GM12878 (cell line): Measurements from ENCODE around the gene ZNF814. TPM values are rescaled to one million over a fixed set of nuclear protein-coding genes. Genes with fewer than 3 reads are reported as not detected.

Source experiments
- ATAC-seq: fragments of 200-7000 bp; cut with Tn5 transposase; 3 replicates; pipeline ENCODE4 v1.9.1; 2020; ENCODE audit warnings: mild to moderate bottlenecking, moderate library complexity
- BruUV-seq: library from RNA; stranded (reverse); fragments of 400-500 nt; replicated peaks from 2 replicates; lab custom pipeline; 2021; lab: Mats Ljungman, UMichigan
- CTCF ChIA-PET: fragments of 300-600 bp; sonication (Branson Sonifier 250); formaldehyde crosslinking; extraction: SDS; loops from one replicate; lab custom pipeline; 2021; ENCODE audit warnings: inconsistent platforms; lab: Yijun Ruan, JAX
- POLR2A ChIA-PET: fragments of 350-600 bp; formaldehyde crosslinking; extraction: SDS; loops from one replicate; lab custom pipeline; 2021; ENCODE audit warnings: inconsistent platforms; lab: Charles Lee
- RAD21 ChIA-PET: fragments of 300-600 bp; sonication (Branson Sonifier 250); formaldehyde crosslinking; loops from one replicate; lab custom pipeline; 2023; ENCODE audit warnings: antibody characterized with exemption; ENCODE audit not compliant: unreplicated experiment; lab: Charles Lee
- SMC1A ChIA-PET: fragments of 300-600 bp; sonication (Branson Sonifier 250); formaldehyde crosslinking; loops from one replicate; lab custom pipeline; 2023; ENCODE audit not compliant: unreplicated experiment, uncharacterized antibody; lab: Charles Lee
- DNase-seq: peaks from one replicate; pipeline ENCODE4 v3.0.0-alpha.2; 2011; ENCODE audit warnings: low read depth, low spot score
- FAIRE-seq: peaks from 3 replicates; lab custom pipeline; 2011; peaks lifted over from hg19 to GRCh38; lab: Jason Lieb, UNC
- H2AFZ ChIP-seq: 2 replicates; pipeline ENCODE4 v1.6.0; 2011; ENCODE audit warnings: low read depth, low read length, control low read depth; ENCODE audit not compliant: control insufficient read depth
- H3K27ac ChIP-seq: 2 replicates; pipeline ENCODE4 v1.5.1; 2011; ENCODE audit warnings: control low read depth; ENCODE audit not compliant: control insufficient read depth, insufficient read depth
- H3K27me3 ChIP-seq, 2 experiments: replicated peaks in 1 of 2; 2 replicates each; pipeline versions ENCODE4 v1.6.0 to v1.6.1; 2011; ENCODE audit warnings: low read length in 1 of 2; ENCODE audit not compliant: control insufficient read depth in 2 of 2, insufficient read depth in 2 of 2
- H3K36me3 ChIP-seq, 2 experiments: 2 replicates each; pipeline ENCODE4 v1.5.1; 2011; ENCODE audit warnings: low read length in 1 of 2; ENCODE audit not compliant: control insufficient read depth in 2 of 2, insufficient read depth in 2 of 2
- H3K4me1 ChIP-seq: 2 replicates; pipeline ENCODE4 v1.6.1; 2011; ENCODE audit warnings: mild to moderate bottlenecking, low read length, moderate library complexity, mixed read lengths; ENCODE audit not compliant: control insufficient read depth, insufficient read depth
- H3K4me2 ChIP-seq: 2 replicates; pipeline ENCODE4 v1.6.0; 2011; ENCODE audit warnings: control low read depth; ENCODE audit not compliant: control insufficient read depth, insufficient read depth
- H3K4me3 ChIP-seq: fragments of 200-600 bp; sonication (generic); 2 replicates; pipeline ENCODE4 v1.5.1; 2016
- H3K79me2 ChIP-seq: 2 replicates; pipeline ENCODE4 v1.6.0; 2011; ENCODE audit warnings: low read length; ENCODE audit not compliant: control insufficient read depth, insufficient read depth
- H3K9ac ChIP-seq: 2 replicates; pipeline ENCODE4 v1.8.0; 2011; ENCODE audit warnings: low read length, control low read depth, mixed read lengths; ENCODE audit not compliant: control insufficient read depth, insufficient read depth
- H3K9me3 ChIP-seq: replicated peaks from 3 replicates; pipeline ENCODE4 v1.5.1; 2011; ENCODE audit warnings: mild to moderate bottlenecking, low read length; ENCODE audit not compliant: control insufficient read depth, insufficient read depth
- H4K20me1 ChIP-seq: 2 replicates; pipeline ENCODE4 v1.6.0; 2011; ENCODE audit not compliant: control insufficient read depth, insufficient read depth
- BHLHE40 ChIP-seq, 2 experiments: fragments of 450-650 bp in 1 of 2; IDR thresholded peaks; 2 replicates each; pipeline ENCODE4 v1.6.1; 2011 to 2017; ENCODE audit warnings: low read depth in 2 of 2, borderline replicate concordance in 1 of 2, improper control_type of control experiment in 1 of 2, low read length in 1 of 2, mild to moderate bottlenecking in 1 of 2
- ETV6 ChIP-seq, 2 experiments: fragments of 450-650 bp in 1 of 2; IDR thresholded peaks in 1 of 2; conservative IDR thresholded peaks in 1 of 2; 2 replicates each; pipeline ENCODE4 v1.6.1; 2014; ENCODE audit warnings: antibody characterized with exemption in 1 of 2, borderline replicate concordance in 1 of 2, low read depth in 1 of 2, mild to moderate bottlenecking in 1 of 2, moderate library complexity in 1 of 2
- PAX8 ChIP-seq: fragments of 450-650 bp; IDR thresholded peaks from 2 replicates; pipeline ENCODE4 v1.6.1; 2017; ENCODE audit warnings: mild to moderate bottlenecking, moderate library complexity
- YY1 ChIP-seq: IDR thresholded peaks from 2 replicates; pipeline ENCODE4 v1.6.1; 2011; ENCODE audit warnings: low read depth, mild to moderate bottlenecking, low read length
- ZNF274 ChIP-seq: IDR thresholded peaks from one replicate; pipeline ENCODE4 v1.8.0; 2011; ENCODE audit not compliant: insufficient read length, insufficient read depth
- WGBS: methylation state at CpG from one replicate; pipeline ENCODE4 v1.1.6; 2016; ENCODE audit warnings: low lambda C conversion rate; ENCODE audit not compliant: insufficient replicate concordance, insufficient coverage; ENCODE audit errors: missing lambda C conversion rate; 5-methylcytosine and 5-hydroxymethylcytosine counted together
- in situ Hi-C: fragments of 300-500 bp; cut with MboI; formaldehyde crosslinking; loops from 9 replicates; pipeline ENCODE4 v1.14.3; 2018; ENCODE audit warnings: mixed read lengths
- intact Hi-C: fragments of 100-400 bp; cut with micrococcal nuclease; formaldehyde crosslinking; loops from one replicate; pipeline ENCODE4 v1.14.2; 2022; ENCODE audit not compliant: unreplicated experiment
- polyA plus RNA-seq, 11 experiments: library from polyadenylated mRNA; depleted of rRNA in 4 of 11; unstranded in 6 of 11; stranded (reverse) in 5 of 11; fragments of >200 nt; fragmentation: Nextera tagmentation in 4 of 11; fragmentation: Illumina TruSeq in 1 of 11; extraction: Ambion mirVana in 4 of 11; extraction: Trizol in 1 of 11; gene quantifications; 1 replicate in 1 of 11; 2 replicates in 10 of 11; pipeline versions ENCODE4 v1.2.1 to v1.2.3, GENCODE V29; 2011 to 2016; ENCODE audit warnings: inconsistent platforms in 2 of 11, missing spikeins in 2 of 11, low read depth in 1 of 11
- total RNA-seq, 4 experiments: library from RNA; depleted of rRNA in 3 of 4; stranded (reverse); fragments of >200 nt in 3 of 4; fragmentation: Illumina TruSeq in 1 of 4; extraction: Trizol in 1 of 4; gene quantifications; 2 replicates each; pipeline versions ENCODE4 v1.2.1 to v1.2.3, GENCODE V29; 2013 to 2021

ZNF814 gene
- total and polyA plus RNA-seq, 10 of the 15 experiments (the other 5 are each of a cell fraction or from before 2014, with no cell fraction given), result 10.9 to 31.0 (median 21.6) TPM

DNA sequence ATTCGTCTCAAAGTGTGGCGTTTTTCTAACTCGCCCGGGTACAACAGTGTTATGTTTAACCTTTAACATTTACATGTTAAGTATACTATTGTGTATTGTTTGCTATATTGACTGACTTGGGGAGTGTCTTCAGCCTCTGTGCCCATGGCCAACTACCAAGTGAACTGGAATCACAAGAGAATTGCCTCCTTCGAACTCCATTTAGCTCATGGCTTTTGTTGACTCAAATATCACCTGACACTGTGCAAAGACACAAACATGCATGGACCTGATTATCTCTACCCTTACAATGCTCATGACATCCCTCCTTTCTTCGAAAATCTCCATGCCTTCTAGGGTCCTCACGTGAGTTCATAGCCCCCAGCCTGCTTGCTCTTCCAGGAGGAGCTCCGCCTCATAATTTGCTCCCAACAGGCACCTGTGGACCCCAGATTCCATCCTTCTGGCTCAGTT lies 704 bp downstream of the ZNF814 start:
- Histone ChIP-seq H4K20me1 (no peaks in the 10 kb centered on the region), H3K27ac (peak overlapping the region; percentile 85), H3K4me1 (no peaks in the 10 kb centered on the region), H3K9ac (peak overlapping the region; percentile 90), H3K27me3 (no peaks in the 10 kb centered on the region), H3K9me3 (peaks cover 16% of the 10 kb centered on the region), H2AFZ (peak overlapping the region; percentile 99), H3K4me2 (peak overlapping the region; percentile 75), H3K79me2 (peaks cover 33% of the 10 kb centered on the region), H3K4me3 (peak overlapping the region; percentile 83), H3K36me3 (peaks cover 0 to 3% of the 10 kb centered on the region in 2 experiments; a peak in 3 of 4 replicates)
- DNase-seq (no peak), ATAC-seq (peak; percentile 14), FAIRE-seq (no peak)
- intact Hi-C loops, result loop anchor here (10.0 kb wide), 1 partner anchor 483 kb away; no protein-coding TSS in a partner anchor
- RAD21 ChIA-PET, result no interaction called here
- POLR2A ChIA-PET, result no interaction called here
- in situ Hi-C loops, result no loop called here
- no peak for TF ChIP-seq YY1
- no peak for TF ChIP-seq PAX8
- peak; percentile 50 to 81; a peak in 3 of 4 replicates for TF ChIP-seq BHLHE40 (IDR thresholded peaks at IDR 0.05; ENCODE audit: borderline replicate concordance in 1 of 2, low read depth in 2 of 2, low read length in 1 of 2)
- TF ChIP-seq ETV6 (conservative IDR thresholded peaks at IDR 0.05 in 1 of 2, IDR thresholded peaks at IDR 0.05 in 1 of 2; ENCODE audit: borderline replicate concordance in 1 of 2, low read depth in 1 of 2), result no peak
- no peak for TF ChIP-seq ZNF274
- CTCF ChIA-PET, result interaction anchor here (0.5 to 1.4 kb wide), 5 partner anchors 10 to 152 kb away, joined by 3 to 4 read pairs (median 3); no protein-coding TSS in a partner anchor
- 20% methylated on average over 8 of the region's 8 CpGs for WGBS
- SMC1A ChIA-PET, result interaction anchor here (1.0 kb wide), 1 partner anchor 16 kb away, joined by 3 read pairs; no protein-coding TSS in a partner anchor
- TSS peak; percentile 73 for BruUV-seq
